Trophoblast cell (in vitro differentiated cells and primary cell): ENCODE data around the gene FOXK1.

Experiments
- DNase-seq, 2 donors: peaks; one replicate each; pipeline ENCODE4 v3.0.0-alpha.2; 2016
- H2AFZ ChIP-seq: 2 replicates; pipeline ENCODE4 v1.6.1; 2013; ENCODE audit warnings: low read length, moderate library complexity, mild to moderate bottlenecking; ENCODE audit not compliant: insufficient read depth, poor library complexity
- H2AK5ac ChIP-seq: 2 replicates; pipeline ENCODE4 v1.6.1; 2013; ENCODE audit warnings: mild to moderate bottlenecking, low read length
- H2BK120ac ChIP-seq: 2 replicates; pipeline ENCODE4 v1.6.1; 2013; ENCODE audit warnings: low read length, mild to moderate bottlenecking, moderate library complexity; ENCODE audit not compliant: insufficient read depth, poor library complexity
- H2BK12ac ChIP-seq: 2 replicates; pipeline ENCODE4 v1.6.1; 2013; ENCODE audit warnings: mild to moderate bottlenecking, low read length, moderate library complexity
- H2BK5ac ChIP-seq: 2 replicates; pipeline ENCODE4 v1.6.1; 2013; ENCODE audit warnings: low read length, low read depth, moderate library complexity, mild to moderate bottlenecking; ENCODE audit not compliant: poor library complexity
- H3K14ac ChIP-seq: 2 replicates; pipeline ENCODE4 v1.6.1; 2013; ENCODE audit warnings: mild to moderate bottlenecking, low read length
- H3K18ac ChIP-seq: 2 replicates; pipeline ENCODE4 v1.6.1; 2013; ENCODE audit warnings: mild to moderate bottlenecking, low read length
- H3K23ac ChIP-seq: 2 replicates; pipeline ENCODE4 v1.6.1; 2013; ENCODE audit warnings: low read length
- H3K27ac ChIP-seq: 2 replicates; pipeline ENCODE4 v1.5.1; 2013; ENCODE audit warnings: low read depth, mild to moderate bottlenecking, inconsistent platforms, low read length, moderate library complexity
- H3K27me3 ChIP-seq: 2 replicates; pipeline ENCODE4 v1.6.1; 2013; ENCODE audit warnings: inconsistent platforms, mild to moderate bottlenecking, low read length, moderate library complexity; ENCODE audit not compliant: insufficient read depth
- H3K36me3 ChIP-seq, 2 experiments: 1 replicate in 1 of 2; 2 replicates in 1 of 2; pipeline ENCODE4 v1.6.1; 2013; ENCODE audit warnings: low read length in 2 of 2, mild to moderate bottlenecking in 2 of 2, moderate library complexity in 1 of 2; ENCODE audit not compliant: insufficient read depth in 2 of 2, control insufficient read depth in 1 of 2
- H3K4ac ChIP-seq: 2 replicates; pipeline ENCODE4 v1.6.1; 2013; ENCODE audit warnings: low read depth, mild to moderate bottlenecking, low read length, moderate library complexity
- H3K4me1 ChIP-seq, 2 experiments: 1 replicate in 1 of 2; 2 replicates in 1 of 2; pipeline ENCODE4 v1.6.1; 2013; ENCODE audit warnings: low read length in 2 of 2, mild to moderate bottlenecking in 2 of 2, moderate library complexity in 1 of 2; ENCODE audit not compliant: insufficient read depth in 2 of 2, control insufficient read depth in 1 of 2
- H3K4me2 ChIP-seq: 2 replicates; pipeline ENCODE4 v1.6.1; 2013; ENCODE audit warnings: inconsistent platforms, mild to moderate bottlenecking, low read length, moderate library complexity
- H3K4me3 ChIP-seq: 2 replicates; pipeline ENCODE4 v1.5.1; 2013; ENCODE audit warnings: mild to moderate bottlenecking, low read depth, low read length, inconsistent platforms
- H3K79me1 ChIP-seq: one replicate; pipeline ENCODE4 v1.6.1; 2013; ENCODE audit warnings: low read length
- H3K79me2 ChIP-seq: 2 replicates; pipeline ENCODE4 v1.6.1; 2013; ENCODE audit warnings: low read length, mild to moderate bottlenecking; ENCODE audit not compliant: control insufficient read depth, insufficient read depth, poor library complexity
- H3K9ac ChIP-seq: 2 replicates; pipeline ENCODE4 v1.6.1; 2013; ENCODE audit warnings: mild to moderate bottlenecking, low read length
- H3K9me3 ChIP-seq: 2 replicates; pipeline ENCODE4 v1.6.1; 2013; ENCODE audit warnings: low read depth, mild to moderate bottlenecking, control low read depth, inconsistent platforms, low read length; ENCODE audit not compliant: insufficient read depth
- H4K12ac ChIP-seq: 2 replicates; pipeline ENCODE4 v1.6.1; 2013; ENCODE audit warnings: low read depth, mild to moderate bottlenecking, low read length, moderate library complexity
- H4K8ac ChIP-seq: 2 replicates; pipeline ENCODE4 v1.6.1; 2013; ENCODE audit warnings: low read depth, mild to moderate bottlenecking, low read length, moderate library complexity
- H4K91ac ChIP-seq: one replicate; pipeline ENCODE4 v1.6.1; 2013; ENCODE audit warnings: low read depth, mild to moderate bottlenecking, low read length, moderate library complexity
- WGBS: extraction: QIAGEN DNeasy Blood & Tissue Kit; methylation state at CpG from one replicate; pipeline ENCODE4 v1.1.7; 2013; ENCODE audit warnings: missing lambda C conversion rate; ENCODE audit not compliant: insufficient read length, insufficient coverage; ENCODE audit errors: extremely low coverage; 5-methylcytosine and 5-hydroxymethylcytosine counted together

Gene FOXK1

GRCh38 chr7:4681218-4681851, 760 bp upstream of the FOXK1 start:
- no peak for DNase-seq
- H3K79me1 ChIP-seq = peaks cover 14% of the 10 kb centered on the region
- no peak overlapping the region for H3K9ac ChIP-seq
- H4K8ac ChIP-seq = peak overlapping the region; percentile 93
- peaks cover 14% of the 10 kb centered on the region for H3K79me2 ChIP-seq
- H2AFZ ChIP-seq = peak overlapping the region; percentile 67
- H3K4ac ChIP-seq = peak overlapping the region; percentile 77
- H2AK5ac ChIP-seq = no peak overlapping the region
- H4K12ac ChIP-seq = peak overlapping the region; percentile 67
- H2BK120ac ChIP-seq = no peak overlapping the region
- peaks cover 13% of the 10 kb centered on the region in 2 experiments for H3K4me1 ChIP-seq
- no peak overlapping the region for H2BK5ac ChIP-seq
- no peak overlapping the region for H3K23ac ChIP-seq
- H3K27me3 ChIP-seq = no peaks in the 10 kb centered on the region
- WGBS = no CpG with 5 or more reads among the region's 6 CpGs
- H4K91ac ChIP-seq = no peak overlapping the region
- no peak overlapping the region for H3K14ac ChIP-seq
- no peak overlapping the region for H3K18ac ChIP-seq
- H3K9me3 ChIP-seq = no peaks in the 10 kb centered on the region
- H3K36me3 ChIP-seq = peaks cover 2% of the 10 kb centered on the region in 2 experiments
- no peak overlapping the region for H2BK12ac ChIP-seq
- no peak overlapping the region for H3K4me3 ChIP-seq
- H3K4me2 ChIP-seq = no peak overlapping the region
- no peak overlapping the region for H3K27ac ChIP-seq

- H3K79me1 ChIP-seq = peaks cover 14% of the 10 kb centered on the region
- WGBS = no CpG with 5 or more reads among the region's 47 CpGs
- peaks cover 14% of the 10 kb centered on the region for H3K79me2 ChIP-seq
- peak overlapping the region; percentile 57 for H3K27ac ChIP-seq
- H4K8ac ChIP-seq = peak overlapping the region; percentile 80
- no peak overlapping the region for H3K23ac ChIP-seq
- H3K4me2 ChIP-seq = peak overlapping the region; percentile 92
- no peaks in the 10 kb centered on the region for H3K9me3 ChIP-seq
- H3K14ac ChIP-seq = peak overlapping the region; percentile 95
- H3K4me3 ChIP-seq = peak overlapping the region; percentile 95
- peak overlapping the region; percentile 41 for H2AK5ac ChIP-seq
- H3K4ac ChIP-seq = peak overlapping the region; percentile 82
- H4K12ac ChIP-seq = peak overlapping the region; percentile 96
- H3K9ac ChIP-seq = peak overlapping the region; percentile 89
- peaks cover 13% of the 10 kb centered on the region in 2 experiments for H3K4me1 ChIP-seq
- H2BK12ac ChIP-seq = peak overlapping the region; percentile 73
- peak overlapping the region; percentile 95 for H3K18ac ChIP-seq
- peak overlapping the region; percentile 85 for H2BK120ac ChIP-seq
- H3K27me3 ChIP-seq = no peaks in the 10 kb centered on the region
- peak; percentile 55 to 66 for DNase-seq
- H2BK5ac ChIP-seq = peak overlapping the region; percentile 75
- H4K91ac ChIP-seq = peak overlapping the region; percentile 72
- peaks cover 2% of the 10 kb centered on the region in 2 experiments for H3K36me3 ChIP-seq
- peak overlapping the region; percentile 59 for H2AFZ ChIP-seq
Measured at GRCh38 chr7:4682621-4683042, 537 bp downstream of the FOXK1 start.

GRCh38 chr7:4683043-4683883, 1.2 kb downstream of the FOXK1 start:
- Histone ChIP-seq H2AFZ (no peak overlapping the region), H2BK5ac (no peak overlapping the region), H3K79me1 (peaks cover 14% of the 10 kb centered on the region), H3K4me2 (peak overlapping the region; percentile 92), H3K27ac (no peak overlapping the region), H2BK12ac (peak overlapping the region; percentile 19), H3K4me3 (peak overlapping the region; percentile 95), H4K12ac (peak overlapping the region; percentile 58), H3K36me3 (peaks cover 2% of the 10 kb centered on the region in 2 experiments), H4K91ac (peak overlapping the region; percentile 72), H3K9ac (peak overlapping the region; percentile 76), H4K8ac (peak overlapping the region; percentile 33), H3K4ac (peak overlapping the region; percentile 82), H3K4me1 (peaks cover 13% of the 10 kb centered on the region in 2 experiments), H3K14ac (peak overlapping the region; percentile 79), H2BK120ac (no peak overlapping the region), H3K27me3 (no peaks in the 10 kb centered on the region), H3K18ac (peak overlapping the region; percentile 42), H3K9me3 (no peaks in the 10 kb centered on the region), H2AK5ac (peak overlapping the region; percentile 36), H3K23ac (no peak overlapping the region), H3K79me2 (peaks cover 14% of the 10 kb centered on the region)
- no CpG with 5 or more reads among the region's 23 CpGs for WGBS
- no peak for DNase-seq

GRCh38 chr7:4683884-4684565, 1.9 kb downstream of the FOXK1 start:
- H3K79me2 ChIP-seq = peaks cover 15% of the 10 kb centered on the region
- H3K18ac ChIP-seq = peak overlapping the region; percentile 42
- peak overlapping the region; percentile 33 for H4K8ac ChIP-seq
- H2AFZ ChIP-seq = no peak overlapping the region
- peak; percentile 16 to 47 for DNase-seq
- H2BK12ac ChIP-seq = peak overlapping the region; percentile 19
- H4K12ac ChIP-seq = peak overlapping the region; percentile 37
- peak overlapping the region; percentile 36 for H2AK5ac ChIP-seq
- no peak overlapping the region for H3K27ac ChIP-seq
- peak overlapping the region; percentile 42 for H4K91ac ChIP-seq
- H2BK120ac ChIP-seq = no peak overlapping the region
- H3K9ac ChIP-seq = no peak overlapping the region
- peaks cover 13% of the 10 kb centered on the region in 2 experiments for H3K4me1 ChIP-seq
- H3K4ac ChIP-seq = peak overlapping the region; percentile 82
- H3K9me3 ChIP-seq = no peaks in the 10 kb centered on the region
- peak overlapping the region; percentile 79 for H3K14ac ChIP-seq
- peaks cover 14% of the 10 kb centered on the region for H3K79me1 ChIP-seq
- no peak overlapping the region for H3K23ac ChIP-seq
- H3K36me3 ChIP-seq = peaks cover 2% of the 10 kb centered on the region in 2 experiments
- no peak overlapping the region for H2BK5ac ChIP-seq
- peak overlapping the region; percentile 92 for H3K4me2 ChIP-seq
- peak overlapping the region; percentile 95 for H3K4me3 ChIP-seq
- no CpG with 5 or more reads among the region's 16 CpGs for WGBS
- H3K27me3 ChIP-seq = no peaks in the 10 kb centered on the region
